Cardiac fibroblast (primary cell): ENCODE data around the gene FIP1L1.

Experiments
- DNase-seq, 2 donors: peaks; one replicate each; pipeline versions ENCODE4 v3.0.0 to v3.0.0-alpha.2; 2010; ENCODE audit warnings: low read depth in 2 of 2
- H3K4me3 ChIP-seq, 2 donors: replicated peaks in 1 of 2; 1 replicate in 1 of 2; 2 replicates in 1 of 2; pipeline ENCODE4 v1.5.1; 2011; ENCODE audit warnings: low read depth in 2 of 2, low read length in 2 of 2, mild to moderate bottlenecking in 2 of 2, moderate library complexity in 1 of 2
- CTCF ChIP-seq: IDR thresholded peaks from one replicate; pipeline ENCODE4 v1.5.1; 2011; ENCODE audit warnings: low read depth, mild to moderate bottlenecking, low read length, inconsistent platforms

The FIP1L1 gene

GRCh38 chr4:53444954-53445353 lies 67.5 kb downstream of the FIP1L1 start:
- TF ChIP-seq CTCF: no peak
- no peak overlapping the region for H3K4me3 ChIP-seq

DNA sequence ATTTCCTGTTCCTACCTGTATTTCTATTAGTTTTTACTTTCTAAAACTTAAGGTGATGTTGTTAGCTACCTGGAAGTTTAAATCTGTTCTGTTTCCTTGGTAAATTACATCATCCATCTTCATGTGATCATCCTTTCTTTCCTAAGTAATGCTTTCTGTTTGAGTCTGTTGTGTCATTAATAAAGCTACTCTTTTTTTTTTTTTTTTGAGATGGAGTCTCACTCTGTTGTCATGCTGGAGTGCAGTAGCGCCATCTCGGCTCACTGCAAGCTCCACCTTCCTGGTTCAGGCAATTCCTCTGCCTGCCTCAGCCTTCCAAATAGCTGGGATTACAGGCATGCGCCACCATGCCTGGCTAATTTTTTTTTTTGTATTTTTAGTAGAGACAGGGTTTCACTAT lies 73.3 kb downstream of the FIP1L1 start:
- TF ChIP-seq CTCF: no peak
- H3K4me3 ChIP-seq: no peak overlapping the region
- DNase-seq: peak in 1 of 2 donors; percentile 36

More at GRCh38 chr4:53444954-53445353, 67.5 kb downstream of the FIP1L1 start:
- DNase-seq: no peak

DNA sequence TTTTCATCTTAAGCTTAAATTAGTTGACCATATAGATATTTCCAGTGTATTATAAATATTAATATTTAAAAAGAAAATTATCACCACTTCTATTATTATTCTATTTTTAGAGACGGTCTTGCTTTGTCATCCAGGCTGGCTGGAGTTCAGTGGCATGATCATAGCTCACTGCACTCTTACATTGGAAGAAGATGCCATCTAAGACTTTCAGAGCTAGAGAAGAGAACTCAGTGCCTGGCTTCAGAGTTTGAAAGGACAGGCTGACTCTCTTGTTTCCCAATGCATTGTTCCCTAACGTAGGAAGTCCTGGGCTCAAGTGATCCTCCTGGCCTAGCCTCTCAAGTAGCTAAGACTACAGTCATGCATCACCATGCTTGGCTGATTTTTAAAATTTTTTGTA lies 75.9 kb downstream of the FIP1L1 start:
- DNase-seq: peak; percentile 30 to 34
- no peak for TF ChIP-seq CTCF

DNA sequence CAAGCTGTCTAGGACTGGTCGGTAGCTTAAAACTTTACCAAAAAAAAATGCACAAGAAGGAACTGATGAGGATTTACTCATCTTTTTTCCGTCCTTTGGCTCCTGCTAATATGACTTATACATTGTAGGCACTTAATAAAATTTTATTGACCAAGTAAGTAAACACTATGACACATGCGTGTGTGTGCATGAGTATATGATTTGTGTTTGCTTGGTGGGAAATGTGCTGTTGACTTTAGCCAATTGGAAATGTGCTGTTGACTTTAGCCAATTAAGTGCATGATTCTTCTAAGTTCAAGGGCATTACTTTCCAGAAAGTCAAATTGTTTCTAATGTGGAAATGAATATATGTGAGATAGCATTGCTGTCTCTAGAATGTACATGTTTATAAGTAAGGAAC lies 78.3 kb downstream of the FIP1L1 start:
- no peak for TF ChIP-seq CTCF
- H3K4me3 ChIP-seq: no peak overlapping the region
- DNase-seq: no peak

More for the DNA sequence above, 75.9 kb downstream of the FIP1L1 start:
- no peak overlapping the region for H3K4me3 ChIP-seq

GRCh38 chr4:53456178-53456577 lies 78.7 kb downstream of the FIP1L1 start:
- no peak for TF ChIP-seq CTCF
- no peak for DNase-seq
- no peak overlapping the region for H3K4me3 ChIP-seq

DNA sequence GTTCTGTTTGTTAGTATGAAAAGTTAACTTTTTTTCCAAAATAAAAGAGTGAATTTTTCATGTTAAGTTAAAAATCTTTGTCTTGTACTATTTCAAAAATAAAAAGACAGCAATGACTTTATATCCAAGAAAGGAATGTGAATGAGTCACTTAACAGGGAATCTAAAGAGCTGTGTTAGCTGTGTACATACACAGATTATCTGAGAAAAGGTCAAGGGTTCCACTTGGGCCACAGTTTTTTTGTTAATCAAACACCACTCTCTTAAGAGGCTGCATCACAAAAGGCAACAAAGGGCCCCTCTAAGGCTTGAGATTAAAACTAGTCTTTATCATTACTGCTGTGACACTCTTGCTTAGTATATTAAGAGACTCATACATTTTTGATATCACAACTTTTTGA lies 82.1 kb downstream of the FIP1L1 start:
- no peak for TF ChIP-seq CTCF
- DNase-seq: peak; percentile 45 to 50
- no peak overlapping the region for H3K4me3 ChIP-seq

DNA sequence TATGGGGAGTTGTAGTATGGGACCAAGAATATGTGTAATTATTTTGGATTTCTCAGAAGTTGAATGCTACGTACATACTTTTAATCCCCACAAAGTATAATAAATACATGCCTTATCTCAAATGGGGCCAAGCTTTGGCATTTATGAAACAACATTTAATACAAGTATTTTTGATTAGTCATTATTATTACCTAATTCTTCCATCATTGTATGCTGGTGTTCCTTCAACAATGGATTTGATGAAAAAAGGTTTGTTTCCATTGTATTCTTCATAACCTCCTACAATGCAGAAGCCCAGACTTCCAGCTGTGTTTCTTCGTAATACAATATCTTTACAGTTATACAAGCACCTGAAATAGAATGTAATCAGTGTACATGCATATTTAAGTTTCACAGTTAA lies 83.8 kb downstream of the FIP1L1 start:
- TF ChIP-seq CTCF: no peak
- H3K4me3 ChIP-seq: no peak overlapping the region
- DNase-seq: peak; percentile 61 to 74
